ENCODE data around the gene EYA2.

GRCh38 chr20:46893051-46893450 lies 1.6 kb upstream of the EYA2 start:
- TF ChIP-seq CTCF (conservative IDR thresholded peaks at IDR 0.05): no peak
- TF ChIP-seq ZFX (IDR thresholded peaks at IDR 0.05): no peak

All from C4-2B (cell line).